HEK293 (cell line): ENCODE measurements around the gene SLC25A13.

Source experiments
- CTCF ChIP-seq: fragments of 450-650 bp; formaldehyde crosslinking; IDR thresholded peaks from 2 replicates; pipeline ENCODE4 v1.5.1; 2016; ENCODE audit warnings: missing biosample characterization, missing genetic modification characterization
- RBAK ChIP-seq: fragments of 450-650 bp; formaldehyde crosslinking; IDR thresholded peaks from 2 replicates; pipeline ENCODE4 v1.5.1; 2016; ENCODE audit warnings: missing biosample characterization, missing genetic modification characterization
- SP2 ChIP-seq: fragments of 450-650 bp; formaldehyde crosslinking; IDR thresholded peaks from 2 replicates; pipeline ENCODE4 v1.5.1; 2016; ENCODE audit warnings: missing biosample characterization, missing genetic modification characterization
- YY1 ChIP-seq: fragments of 450-650 bp; formaldehyde crosslinking; IDR thresholded peaks from 2 replicates; pipeline ENCODE4 v1.5.1; 2018; ENCODE audit warnings: missing biosample characterization, missing genetic modification characterization
- ZFP41 ChIP-seq: fragments of 450-650 bp; formaldehyde crosslinking; IDR thresholded peaks from 2 replicates; pipeline ENCODE4 v1.5.1; 2016; ENCODE audit warnings: missing biosample characterization, missing genetic modification characterization, borderline replicate concordance
- ZNF114 ChIP-seq: fragments of 450-650 bp; formaldehyde crosslinking; IDR thresholded peaks from 2 replicates; pipeline ENCODE4 v1.5.0; 2017; ENCODE audit warnings: missing biosample characterization, missing genetic modification characterization
- ZNF830 ChIP-seq: fragments of 450-650 bp; IDR thresholded peaks from 2 replicates; pipeline ENCODE4 v1.5.0; 2018; ENCODE audit warnings: missing biosample characterization, missing genetic modification characterization, low read depth, mild to moderate bottlenecking, moderate library complexity

- TF ChIP-seq YY1 (tag by site-specific recombination): no peak
- no peak for TF ChIP-seq ZFP41 (tag by site-specific recombination)
- no peak for TF ChIP-seq ZNF830
- no peak for TF ChIP-seq CTCF
- no peak for TF ChIP-seq ZNF114 (tag by site-specific recombination)
- TF ChIP-seq RBAK (tag by site-specific recombination): no peak
- TF ChIP-seq SP2 (tag by site-specific recombination): no peak
Measured at GRCh38 chr7:96205665-96206064, 116.2 kb downstream of the SLC25A13 start.
